Measurements from ENCODE around the gene MVP.
A peak's percentile ranks its signal among the peaks of the same experiment; 100 is the strongest.
"Not testable (repeated sequence)": the region's sequence is repeated elsewhere in the genome, so short reads cannot be mapped to it uniquely, and the experiment has no call there.

MVP gene

DNA sequence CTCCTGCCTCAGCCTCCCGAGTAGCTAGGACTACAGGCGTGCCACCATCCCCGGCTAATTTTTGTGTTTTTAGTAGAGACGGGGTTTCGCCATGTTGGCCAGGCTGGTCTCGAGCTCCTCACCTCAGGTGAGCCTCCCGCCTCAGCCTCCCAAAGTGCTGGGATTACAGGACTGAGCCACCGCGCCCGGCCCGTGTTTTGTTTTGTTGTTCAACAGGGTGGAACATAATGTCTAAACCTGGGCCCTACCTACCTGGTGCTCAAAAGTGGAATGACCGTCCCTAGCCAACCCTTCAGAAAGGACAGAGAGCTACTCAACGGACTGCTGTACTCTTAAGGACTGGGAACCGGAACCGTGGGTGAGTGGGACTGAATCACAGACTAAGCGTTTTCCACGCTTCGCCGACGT, 30.5 kb upstream of the MVP start:
- Histone ChIP-seq H3K36me3 (ENCODE audit: control insufficient read depth in 2 of 2, insufficient read depth in 2 of 2, low read length in 2 of 2) (no peaks in the 10 kb centered on the region), H3K27me3 (ENCODE audit: control insufficient read depth in 1 of 2, insufficient read depth in 2 of 2, low read length in 2 of 2) (no peaks in the 10 kb centered on the region), H3K9ac (ENCODE audit: low read length in 2 of 2) (peak overlapping the region; percentile 78 to 95), H3K4me3 (ENCODE audit: low read length in 2 of 2) (peak overlapping the region; percentile 91 to 93), H3K27ac (ENCODE audit: low read length) (peak overlapping the region; percentile 90), H3K9me3 (ENCODE audit: control insufficient read depth in 2 of 2, low read length in 2 of 2) (no peaks in the 10 kb centered on the region), H3K4me1 (ENCODE audit: control insufficient read depth, insufficient read depth, low read length) (peaks cover 22% of the 10 kb centered on the region)

DNA sequence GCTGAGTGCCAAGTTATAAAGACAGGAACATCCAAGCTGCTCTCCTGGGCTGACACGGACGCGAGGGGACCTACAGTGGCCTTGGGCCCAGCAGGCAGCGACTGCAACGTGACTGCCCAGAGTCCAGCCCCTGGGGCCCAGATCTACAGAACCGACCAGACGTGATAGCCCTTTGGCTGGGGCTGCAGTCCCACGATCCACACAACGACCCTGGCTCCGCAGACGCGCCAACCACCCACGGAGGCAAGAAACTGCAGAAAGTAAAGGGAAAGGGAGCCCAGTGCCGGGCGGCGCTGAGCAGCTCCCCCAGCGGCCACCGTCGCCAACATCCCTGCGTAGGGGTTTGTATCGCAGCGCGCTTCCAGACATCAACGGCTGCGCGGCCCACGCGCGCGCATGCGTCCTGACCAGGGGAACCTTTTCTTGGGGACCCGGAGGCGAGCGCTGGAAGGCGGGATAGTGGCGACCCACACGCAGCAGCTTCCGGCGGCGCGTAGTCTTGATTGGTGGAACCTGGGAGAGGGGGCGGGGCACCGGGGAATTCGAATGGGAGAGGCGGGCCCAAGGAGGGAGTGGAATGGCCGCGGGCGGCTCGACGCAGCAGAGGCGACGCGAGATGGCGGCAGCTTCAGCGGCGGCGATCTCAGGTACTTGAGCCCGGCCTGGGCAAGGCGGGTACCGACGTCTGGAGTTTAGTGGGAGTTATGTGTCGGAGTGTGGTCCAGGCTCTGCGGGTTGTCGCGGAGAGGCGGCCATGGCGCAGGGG, 29.9 kb upstream of the MVP start, which contains the start of gene KIF22:
Gene KIF22, plus strand, starts transcription at position 569 of the 766 bp plus-strand sequence. Its CDS starts 9 bp downstream, at position 578.
- Histone ChIP-seq H3K36me3 (ENCODE audit: control insufficient read depth in 2 of 2, insufficient read depth in 2 of 2, low read length in 2 of 2) (no peaks in the 10 kb centered on the region), H3K27ac (ENCODE audit: low read length) (peak within 1 kb of the TSS; percentile 90), H3K4me3 (ENCODE audit: low read length in 2 of 2) (peak within 1 kb of the TSS; percentile 91 to 93), H3K27me3 (ENCODE audit: control insufficient read depth in 1 of 2, insufficient read depth in 2 of 2, low read length in 2 of 2) (no peaks in the 10 kb centered on the region), H3K4me1 (ENCODE audit: control insufficient read depth, insufficient read depth, low read length) (peaks cover 17% of the 10 kb centered on the region), H3K9me3 (ENCODE audit: control insufficient read depth in 2 of 2, low read length in 2 of 2) (no peaks in the 10 kb centered on the region), H3K9ac (ENCODE audit: low read length in 2 of 2) (peak within 1 kb of the TSS; percentile 78 to 95)

DNA sequence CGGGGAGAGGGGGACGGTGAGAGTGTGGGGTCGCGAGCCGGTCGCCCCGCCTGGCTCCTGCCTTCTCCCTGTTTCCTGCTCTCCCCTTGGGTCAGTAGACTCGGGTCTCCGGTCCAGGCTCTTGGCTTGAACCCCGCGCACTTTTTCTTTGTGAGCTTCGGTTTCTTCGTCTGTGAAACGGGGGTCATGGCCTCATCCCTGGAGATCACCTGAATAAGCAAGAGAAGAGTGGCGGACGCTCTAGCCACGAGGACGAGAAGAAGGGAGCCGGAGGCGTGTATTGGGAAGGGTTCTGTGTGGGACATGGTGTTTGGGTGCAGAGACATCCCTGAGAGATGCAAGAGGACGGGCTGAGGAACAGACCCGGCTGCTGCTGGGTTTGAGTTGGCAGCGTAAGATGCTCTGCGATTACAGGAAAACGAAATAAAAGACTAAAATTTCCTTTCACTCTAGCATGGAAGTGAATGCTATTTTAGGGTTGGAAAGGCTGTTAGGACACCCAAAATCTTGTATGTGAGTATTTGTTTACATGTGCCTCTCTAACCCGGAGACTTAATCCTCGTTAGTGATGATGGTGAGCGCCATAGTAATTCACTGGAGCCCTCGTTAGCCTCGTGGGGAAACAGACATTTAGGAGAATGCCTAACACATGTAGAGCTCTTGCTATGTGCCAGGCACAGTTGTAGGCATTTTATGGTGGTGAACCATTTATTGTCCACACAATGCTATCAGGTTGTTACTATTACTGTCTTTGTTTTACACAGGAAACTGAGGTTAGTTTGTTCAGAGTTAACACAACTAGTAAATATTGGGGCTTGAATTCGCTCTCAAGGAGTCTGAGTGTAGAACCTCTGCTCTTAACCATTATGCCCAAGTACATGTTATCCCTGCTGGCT, 29.1 kb upstream of the MVP start:
- H3K36me3 ChIP-seq (ENCODE audit: control insufficient read depth in 2 of 2, insufficient read depth in 2 of 2, low read length in 2 of 2) = no peaks in the 10 kb centered on the region
- H3K4me1 ChIP-seq (ENCODE audit: control insufficient read depth, insufficient read depth, low read length) = peaks cover 17% of the 10 kb centered on the region
- no peak overlapping the region for H3K27ac ChIP-seq (ENCODE audit: low read length)
- H3K9ac ChIP-seq (ENCODE audit: low read length in 2 of 2) = peak overlapping the region; percentile 59 to 64
- H3K4me3 ChIP-seq (ENCODE audit: low read length in 2 of 2) = peak overlapping the region; percentile 77 to 91
- H3K9me3 ChIP-seq (ENCODE audit: control insufficient read depth in 2 of 2, low read length in 2 of 2) = no peaks in the 10 kb centered on the region
- no peaks in the 10 kb centered on the region for H3K27me3 ChIP-seq (ENCODE audit: control insufficient read depth in 1 of 2, insufficient read depth in 2 of 2, low read length in 2 of 2)

GRCh38 chr16:29791845-29792807, 28.1 kb upstream of the MVP start:
- Histone ChIP-seq H3K27ac (ENCODE audit: low read length) (no peak overlapping the region), H3K27me3 (ENCODE audit: control insufficient read depth in 1 of 2, insufficient read depth in 2 of 2, low read length in 2 of 2) (no peaks in the 10 kb centered on the region), H3K9me3 (ENCODE audit: control insufficient read depth in 2 of 2, low read length in 2 of 2) (no peaks in the 10 kb centered on the region), H3K9ac (ENCODE audit: low read length in 2 of 2) (no peak overlapping the region), H3K4me3 (ENCODE audit: low read length in 2 of 2) (peak overlapping the region; percentile 77 to 91), H3K36me3 (ENCODE audit: control insufficient read depth in 2 of 2, insufficient read depth in 2 of 2, low read length in 2 of 2) (peaks cover 0 to under 1% of the 10 kb centered on the region in 2 donors), H3K4me1 (ENCODE audit: control insufficient read depth, insufficient read depth, low read length) (peaks cover 17% of the 10 kb centered on the region)

- H3K9ac ChIP-seq (ENCODE audit: low read length in 2 of 2); H3K4me3 ChIP-seq (ENCODE audit: low read length in 2 of 2); H3K9me3 ChIP-seq (ENCODE audit: control insufficient read depth in 2 of 2, low read length in 2 of 2); H3K27ac ChIP-seq (ENCODE audit: low read length); H3K27me3 ChIP-seq (ENCODE audit: control insufficient read depth in 1 of 2, insufficient read depth in 2 of 2, low read length in 2 of 2); H3K36me3 ChIP-seq (ENCODE audit: control insufficient read depth in 2 of 2, insufficient read depth in 2 of 2, low read length in 2 of 2): not testable (repeated sequence)
- H3K4me1 ChIP-seq (ENCODE audit: control insufficient read depth, insufficient read depth, low read length) = peaks cover 17% of the 10 kb centered on the region
Measured at GRCh38 chr16:29793153-29793552, 27.1 kb upstream of the MVP start.

- Histone ChIP-seq H3K27ac (ENCODE audit: low read length) (no peak overlapping the region), H3K9me3 (ENCODE audit: control insufficient read depth in 2 of 2, low read length in 2 of 2) (no peaks in the 10 kb centered on the region), H3K27me3 (ENCODE audit: control insufficient read depth in 1 of 2, insufficient read depth in 2 of 2, low read length in 2 of 2) (no peaks in the 10 kb centered on the region), H3K4me3 (ENCODE audit: low read length in 2 of 2) (no peak overlapping the region), H3K9ac (ENCODE audit: low read length in 2 of 2) (no peak overlapping the region), H3K36me3 (ENCODE audit: control insufficient read depth in 2 of 2, insufficient read depth in 2 of 2, low read length in 2 of 2) (peaks cover 13 to 18% of the 10 kb centered on the region in 2 donors), H3K4me1 (ENCODE audit: control insufficient read depth, insufficient read depth, low read length) (peaks cover 17% of the 10 kb centered on the region)
Measured at GRCh38 chr16:29794231-29794710, 26.0 kb upstream of the MVP start.

GRCh38 chr16:29802416-29802935, 17.8 kb upstream of the MVP start:
- Histone ChIP-seq H3K36me3 (ENCODE audit: control insufficient read depth in 2 of 2, insufficient read depth in 2 of 2, low read length in 2 of 2) (peaks cover 17 to 25% of the 10 kb centered on the region in 2 donors), H3K9ac (ENCODE audit: low read length in 2 of 2) (no peak overlapping the region)

GRCh38 chr16:29804020-29804419, 16.2 kb upstream of the MVP start:
- Histone ChIP-seq H3K27ac (ENCODE audit: low read length) (peak overlapping the region; percentile 97), H3K27me3 (ENCODE audit: control insufficient read depth in 1 of 2, insufficient read depth in 2 of 2, low read length in 2 of 2) (no peaks in the 10 kb centered on the region), H3K36me3 (ENCODE audit: control insufficient read depth in 2 of 2, insufficient read depth in 2 of 2, low read length in 2 of 2) (peaks cover 9 to 10% of the 10 kb centered on the region in 2 donors), H3K4me3 (ENCODE audit: low read length in 2 of 2) (peak overlapping the region; percentile 85 to 88), H3K9ac (ENCODE audit: low read length in 2 of 2) (peak overlapping the region in 1 of 2 donors; percentile 96), H3K4me1 (ENCODE audit: control insufficient read depth, insufficient read depth, low read length) (peaks cover 35% of the 10 kb centered on the region), H3K9me3 (ENCODE audit: control insufficient read depth in 2 of 2, low read length in 2 of 2) (no peaks in the 10 kb centered on the region)

More at GRCh38 chr16:29802416-29802935, 17.8 kb upstream of the MVP start:
- no peak overlapping the region for H3K4me3 ChIP-seq (ENCODE audit: low read length in 2 of 2)
- no peaks in the 10 kb centered on the region for H3K27me3 ChIP-seq (ENCODE audit: control insufficient read depth in 1 of 2, insufficient read depth in 2 of 2, low read length in 2 of 2)
- peaks cover 20% of the 10 kb centered on the region for H3K4me1 ChIP-seq (ENCODE audit: control insufficient read depth, insufficient read depth, low read length)
- H3K9me3 ChIP-seq (ENCODE audit: control insufficient read depth in 2 of 2, low read length in 2 of 2) = no peaks in the 10 kb centered on the region
- peak overlapping the region; percentile 97 for H3K27ac ChIP-seq (ENCODE audit: low read length)

GRCh38 chr16:29804455-29805231, 15.6 kb upstream of the MVP start:
- Histone ChIP-seq H3K4me1 (ENCODE audit: control insufficient read depth, insufficient read depth, low read length) (peaks cover 41% of the 10 kb centered on the region), H3K36me3 (ENCODE audit: control insufficient read depth in 2 of 2, insufficient read depth in 2 of 2, low read length in 2 of 2) (peaks cover 3% of the 10 kb centered on the region in 2 donors), H3K4me3 (ENCODE audit: low read length in 2 of 2) (peak overlapping the region; percentile 85 to 88), H3K9me3 (ENCODE audit: control insufficient read depth in 2 of 2, low read length in 2 of 2) (no peaks in the 10 kb centered on the region), H3K9ac (ENCODE audit: low read length in 2 of 2) (peak overlapping the region; percentile 96 to 97), H3K27me3 (ENCODE audit: control insufficient read depth in 1 of 2, insufficient read depth in 2 of 2, low read length in 2 of 2) (no peaks in the 10 kb centered on the region), H3K27ac (ENCODE audit: low read length) (peak overlapping the region; percentile 97)
